ENCODE data around the gene MYEF2. TPM values are rescaled to one million over a fixed set of nuclear protein-coding genes. Genes with fewer than 3 reads are reported as not detected.

The MYEF2 gene
- total RNA-seq, 1 donor from 2014 or later: 140 TPM

DNA sequence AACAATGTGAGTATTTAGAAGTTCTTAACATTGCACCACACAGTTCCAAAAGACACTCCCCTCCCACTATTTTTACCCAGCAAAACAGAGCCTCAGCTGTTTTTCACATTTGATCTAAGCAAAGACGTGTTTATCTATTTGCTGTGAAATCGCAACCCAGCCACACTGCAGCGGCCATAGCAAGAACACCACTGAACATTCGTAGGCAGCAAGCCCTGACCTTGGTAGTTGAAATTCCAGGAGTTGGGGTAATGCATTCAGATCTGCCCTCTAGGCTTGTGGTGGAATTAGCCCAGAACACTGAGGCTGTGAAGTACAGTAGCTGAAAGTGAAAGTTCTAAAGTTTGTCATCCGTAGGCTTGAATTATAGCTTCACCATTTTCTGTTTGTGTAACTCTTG is 74.4 kb downstream of the MYEF2 start:
- H3K27me3 ChIP-seq: no peaks in the 10 kb centered on the region
- TF ChIP-seq CTCF (IDR thresholded peaks at IDR 0.05): no peak
- TF ChIP-seq EZH2phosphoT487 (IDR thresholded peaks at IDR 0.05): no peak
- TF ChIP-seq EZH2 (IDR thresholded peaks at IDR 0.05): no peak
- H3F3A ChIP-seq (ENCODE audit: low read depth): no peaks in the 10 kb centered on the region
- no peaks in the 10 kb centered on the region for H3K36me3 ChIP-seq
- H2AFZ ChIP-seq (replicated peaks): no peak overlapping the region
- H3K4me1 ChIP-seq: no peaks in the 10 kb centered on the region
- H3K4me3 ChIP-seq: no peak overlapping the region
- H3K27ac ChIP-seq: no peak overlapping the region
- no peak overlapping the region for H3K4me2 ChIP-seq
- H3K79me2 ChIP-seq (ENCODE audit: low read depth): no peaks in the 10 kb centered on the region
- Mint-ChIP-seq H3K4me3 (no peak overlapping the region), H3K9me3 (no peaks in the 10 kb centered on the region), H3K27ac (no peak overlapping the region), H3K27me3 (ENCODE audit: insufficient read depth, low read depth) (peaks cover 6% of the 10 kb centered on the region), H3K36me3 (no peaks in the 10 kb centered on the region), H3K4me1 (peaks cover 3% of the 10 kb centered on the region)
- no peak overlapping the region for H3K9ac ChIP-seq
- H4K20me1 ChIP-seq (ENCODE audit: low read depth): no peaks in the 10 kb centered on the region
- no peaks in the 10 kb centered on the region for H3K9me3 ChIP-seq (ENCODE audit: low read depth)
- no peak for DNase-seq (ENCODE audit: low spot score)

DNA sequence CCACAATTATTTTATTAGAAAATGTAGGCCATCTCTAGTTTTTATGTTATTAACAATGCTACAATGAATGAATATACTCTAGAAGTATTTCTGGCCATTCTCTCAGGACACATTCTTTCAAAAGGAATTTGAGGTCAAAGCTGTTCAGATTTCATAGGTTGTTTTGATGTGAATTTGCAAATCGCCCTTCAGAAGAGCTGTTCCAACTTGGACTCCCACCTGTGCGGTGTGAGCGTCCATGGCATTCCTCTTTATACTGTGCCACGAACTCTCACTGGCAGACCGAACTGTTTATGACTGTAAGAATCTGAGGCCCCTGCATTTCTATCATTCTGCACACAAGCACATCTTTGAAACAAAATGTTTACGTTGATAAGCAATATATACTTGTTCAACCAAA is 75.9 kb downstream of the MYEF2 start:
- peaks cover 2% of the 10 kb centered on the region for H3K4me1 Mint-ChIP-seq
- Histone ChIP-seq H3K9me3 (ENCODE audit: low read depth) (no peaks in the 10 kb centered on the region), H3K27ac (no peak overlapping the region), H2AFZ (replicated peaks) (no peak overlapping the region), H4K20me1 (ENCODE audit: low read depth) (no peaks in the 10 kb centered on the region), H3K79me2 (ENCODE audit: low read depth) (no peaks in the 10 kb centered on the region), H3K27me3 (no peaks in the 10 kb centered on the region), H3K4me2 (no peak overlapping the region), H3F3A (ENCODE audit: low read depth) (no peaks in the 10 kb centered on the region), H3K4me3 (no peak overlapping the region), H3K9ac (no peak overlapping the region), H3K4me1 (no peaks in the 10 kb centered on the region), H3K36me3 (no peaks in the 10 kb centered on the region)
- no peak for DNase-seq (ENCODE audit: low spot score)
- H3K27me3 Mint-ChIP-seq (ENCODE audit: insufficient read depth, low read depth): no peaks in the 10 kb centered on the region
- H3K4me3 Mint-ChIP-seq: no peak overlapping the region
- no peaks in the 10 kb centered on the region for H3K9me3 Mint-ChIP-seq
- no peak overlapping the region for H3K27ac Mint-ChIP-seq
- no peak for TF ChIP-seq EZH2 (IDR thresholded peaks at IDR 0.05)
- no peak for TF ChIP-seq CTCF (IDR thresholded peaks at IDR 0.05)
- TF ChIP-seq EZH2phosphoT487 (IDR thresholded peaks at IDR 0.05): no peak
- H3K36me3 Mint-ChIP-seq: no peaks in the 10 kb centered on the region

DNA sequence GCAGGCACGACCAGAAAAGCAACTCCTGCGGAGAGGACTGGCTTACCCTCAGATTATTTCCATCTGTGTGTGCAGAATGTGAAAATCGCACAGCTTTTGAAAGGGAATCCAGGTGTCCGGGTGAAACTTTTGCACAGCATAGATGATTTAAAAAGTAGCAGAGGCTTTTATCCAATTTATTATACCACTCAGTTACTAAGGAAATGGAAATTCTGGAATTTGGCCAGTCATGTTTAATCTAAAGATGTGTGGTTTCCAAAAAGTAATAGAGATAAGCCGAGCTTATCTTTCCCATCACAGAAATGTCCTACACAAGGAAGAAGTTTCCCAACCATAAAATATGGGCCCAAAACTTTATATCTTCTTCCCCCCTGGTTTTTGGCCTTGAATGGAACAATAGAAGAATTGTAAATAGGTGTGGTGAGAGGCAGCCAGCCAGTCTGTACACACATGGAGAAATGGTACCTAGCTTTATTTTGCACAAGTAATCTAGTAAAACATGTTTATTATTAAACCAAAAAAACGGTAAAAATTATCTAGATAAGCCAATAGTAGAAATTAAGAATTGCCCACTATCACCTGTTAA is 76.6 kb downstream of the MYEF2 start:
- Histone ChIP-seq H3K36me3 (no peaks in the 10 kb centered on the region), H3K79me2 (ENCODE audit: low read depth) (no peaks in the 10 kb centered on the region), H3K4me1 (no peaks in the 10 kb centered on the region), H3F3A (ENCODE audit: low read depth) (no peaks in the 10 kb centered on the region), H4K20me1 (ENCODE audit: low read depth) (no peaks in the 10 kb centered on the region), H3K9ac (no peak overlapping the region), H3K27ac (no peak overlapping the region), H3K4me2 (no peak overlapping the region), H3K9me3 (ENCODE audit: low read depth) (no peaks in the 10 kb centered on the region), H2AFZ (replicated peaks) (no peak overlapping the region), H3K27me3 (no peaks in the 10 kb centered on the region), H3K4me3 (no peak overlapping the region)
- Mint-ChIP-seq H3K4me1 (peaks cover 2% of the 10 kb centered on the region), H3K27me3 (ENCODE audit: insufficient read depth, low read depth) (no peaks in the 10 kb centered on the region), H3K4me3 (no peak overlapping the region), H3K36me3 (no peaks in the 10 kb centered on the region), H3K27ac (no peak overlapping the region), H3K9me3 (no peaks in the 10 kb centered on the region)
- DNase-seq (ENCODE audit: low spot score): no peak
- TF ChIP-seq EZH2phosphoT487 (IDR thresholded peaks at IDR 0.05): no peak
- no peak for TF ChIP-seq CTCF (IDR thresholded peaks at IDR 0.05)
- TF ChIP-seq EZH2 (IDR thresholded peaks at IDR 0.05): no peak

Data from neural progenitor cell (in vitro differentiated cells).